Mammary epithelial cell (primary cell): Measurements from ENCODE around the gene HMGXB4.

ENCODE experiments used
- CTCF ChIP-seq, 2 donors: IDR thresholded peaks in 1 of 2; conservative IDR thresholded peaks in 1 of 2; 2 replicates each; pipeline ENCODE4 v1.5.1; 2011 to 2012; ENCODE audit warnings: inconsistent platforms in 2 of 2, low read length in 2 of 2, mild to moderate bottlenecking in 2 of 2, control low read depth in 1 of 2, low read depth in 1 of 2; ENCODE audit not compliant: insufficient read depth in 1 of 2; ENCODE audit errors: extremely low read depth in 1 of 2
- EZH2 ChIP-seq: IDR thresholded peaks from 2 replicates; pipeline ENCODE4 v1.6.1; 2012; ENCODE audit warnings: low read length, inconsistent platforms, borderline replicate concordance

- TF ChIP-seq CTCF (conservative IDR thresholded peaks at IDR 0.05 in 1 of 2, IDR thresholded peaks at IDR 0.05 in 1 of 2; ENCODE audit: extremely low read depth in 1 of 2, insufficient read depth in 1 of 2, low read depth in 1 of 2, low read length in 2 of 2) (no peak), EZH2 (no peak)
Measured at GRCh38 chr22:35250156-35250555, 7.1 kb upstream of the HMGXB4 start.
